RWPE2 (cell line): ENCODE data around the gene UROC1.

Experiments
- ATAC-seq: fragments of 200-7000 bp; cut with Tn5 transposase; 3 replicates; pipeline ENCODE4 v1.9.1; 2021; ENCODE audit warnings: low read depth
- DNase-seq: peaks from one replicate; pipeline ENCODE4 v3.0.0-alpha.2; 2020; ENCODE audit warnings: low spot score
- H3K27ac ChIP-seq: fragments of 450-650 bp; 2 replicates; pipeline ENCODE4 v1.5.1; 2017; ENCODE audit warnings: mild to moderate bottlenecking; ENCODE audit not compliant: poor library complexity, severe bottlenecking
- H3K27me3 ChIP-seq: fragments of 250-450 bp; sonication (Bioruptor Pico); 2 replicates; pipeline ENCODE4 v1.5.1; 2021; ENCODE audit warnings: mild to moderate bottlenecking, moderate library complexity; ENCODE audit not compliant: insufficient read depth, poor library complexity, severe bottlenecking
- H3K36me3 ChIP-seq: fragments of 250-450 bp; sonication (Bioruptor Pico); 2 replicates; pipeline ENCODE4 v1.5.1; 2020; ENCODE audit warnings: low read depth, mild to moderate bottlenecking, moderate library complexity
- H3K4me1 ChIP-seq: fragments of 250-450 bp; sonication (Bioruptor Pico); 2 replicates; pipeline ENCODE4 v1.5.1; 2021; ENCODE audit warnings: mild to moderate bottlenecking, moderate library complexity; ENCODE audit not compliant: insufficient read depth, poor library complexity, severe bottlenecking
- H3K4me3 ChIP-seq: fragments of 250-450 bp; sonication (Bioruptor Pico); 2 replicates; pipeline ENCODE4 v1.5.1; 2021; ENCODE audit warnings: mild to moderate bottlenecking, moderate library complexity; ENCODE audit not compliant: severe bottlenecking
- H3K9me3 ChIP-seq: fragments of 250-450 bp; sonication (Bioruptor Pico); 2 replicates; pipeline ENCODE4 v1.5.1; 2021; ENCODE audit warnings: mild to moderate bottlenecking, moderate library complexity; ENCODE audit not compliant: severe bottlenecking
- CTCF ChIP-seq: fragments of 450-650 bp; IDR thresholded peaks from one replicate; pipeline ENCODE4 v1.5.1; 2017; ENCODE audit warnings: mild to moderate bottlenecking, moderate library complexity; ENCODE audit not compliant: poor library complexity, severe bottlenecking

The UROC1 gene

GRCh38 chr3:126550488-126551051 lies 33.0 kb upstream of the UROC1 start:
- H3K36me3 ChIP-seq = no peaks in the 10 kb centered on the region
- no peaks in the 10 kb centered on the region for H3K4me1 ChIP-seq
- no peak overlapping the region for H3K4me3 ChIP-seq
- DNase-seq (peak; percentile 44), ATAC-seq (no peak)
- TF ChIP-seq CTCF = no peak
- no peaks in the 10 kb centered on the region for H3K27me3 ChIP-seq
- H3K27ac ChIP-seq = no peak overlapping the region
- no peaks in the 10 kb centered on the region for H3K9me3 ChIP-seq

- Histone ChIP-seq H3K9me3 (no peaks in the 10 kb centered on the region), H3K4me3 (no peak overlapping the region), H3K36me3 (no peaks in the 10 kb centered on the region), H3K27me3 (no peaks in the 10 kb centered on the region), H3K4me1 (no peaks in the 10 kb centered on the region), H3K27ac (no peak overlapping the region)
- ATAC-seq (no peak), DNase-seq (peak; percentile 34)
- no peak for TF ChIP-seq CTCF
These were observed 32.4 kb upstream of the UROC1 start for GRCh38 chr3:126549861-126550487.

- TF ChIP-seq CTCF = no peak
- DNase-seq (peak; percentile 25), ATAC-seq (no peak)
These were observed 31.2 kb upstream of the UROC1 start for GRCh38 chr3:126548556-126549466.

GRCh38 chr3:126547721-126548120 lies 30.1 kb upstream of the UROC1 start:
- ATAC-seq (no peak), DNase-seq (no peak)
- no peaks in the 10 kb centered on the region for H3K36me3 ChIP-seq
- no peak for TF ChIP-seq CTCF
- H3K4me3 ChIP-seq = no peak overlapping the region
- H3K4me1 ChIP-seq = no peaks in the 10 kb centered on the region
- no peaks in the 10 kb centered on the region for H3K9me3 ChIP-seq
- H3K27ac ChIP-seq = no peak overlapping the region
- no peaks in the 10 kb centered on the region for H3K27me3 ChIP-seq

More at GRCh38 chr3:126548556-126549466, 31.2 kb upstream of the UROC1 start:
- no peak overlapping the region for H3K27ac ChIP-seq
- no peaks in the 10 kb centered on the region for H3K27me3 ChIP-seq
- no peaks in the 10 kb centered on the region for H3K9me3 ChIP-seq
- no peaks in the 10 kb centered on the region for H3K36me3 ChIP-seq
- H3K4me3 ChIP-seq = no peak overlapping the region
- H3K4me1 ChIP-seq = no peaks in the 10 kb centered on the region
